Measurements from ENCODE around the gene CAMTA1.

DNA sequence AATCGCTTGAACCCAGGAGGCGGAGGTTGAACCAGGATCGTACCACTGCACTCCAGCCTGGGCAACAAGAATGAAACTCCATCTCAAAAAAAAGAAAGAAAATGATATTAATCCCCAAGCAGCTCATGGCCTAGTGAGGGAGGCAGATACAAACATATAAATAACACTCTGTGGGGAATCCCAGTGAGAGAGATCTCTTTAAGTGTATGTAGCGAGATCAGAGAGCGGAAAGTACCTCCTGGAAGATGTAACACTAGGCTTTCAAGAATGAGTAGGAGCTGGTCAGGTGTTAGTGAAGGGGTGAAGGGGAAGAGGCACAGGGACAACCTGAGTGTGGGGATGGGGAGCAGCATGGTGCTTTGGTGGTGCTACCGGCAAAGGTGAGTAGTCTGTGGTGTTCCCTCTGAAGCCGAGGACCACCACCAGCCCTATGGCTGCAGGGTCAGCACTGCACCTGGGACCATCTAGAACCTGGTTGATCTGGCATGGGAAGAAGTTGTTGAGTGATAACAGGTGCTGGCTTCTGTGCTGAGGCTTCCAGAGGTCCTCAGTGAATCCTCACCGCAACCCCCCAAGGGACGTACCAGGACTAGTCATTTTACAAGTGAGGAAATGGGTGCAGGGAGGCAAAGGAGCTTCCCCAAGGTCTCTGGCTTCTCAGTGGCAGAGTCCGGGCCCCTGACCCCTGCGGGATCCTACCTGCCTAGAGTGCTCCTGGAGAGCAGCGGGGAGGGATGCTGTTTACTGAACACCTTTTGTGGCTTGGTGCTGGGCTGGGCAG lies 618.2 kb downstream of the CAMTA1 start:
- no peak for TF ChIP-seq SIN3A (IDR thresholded peaks at IDR 0.05; ENCODE audit: low read depth)
- TF ChIP-seq POLR2A (IDR thresholded peaks at IDR 0.05; ENCODE audit: borderline replicate concordance, extremely low read depth, insufficient read depth, insufficient read length): no peak
- no peak for TF ChIP-seq CEBPB (IDR thresholded peaks at IDR 0.05; ENCODE audit: low read depth)
- no peak for TF ChIP-seq ELF1 (IDR thresholded peaks at IDR 0.05; ENCODE audit: borderline replicate concordance, low read depth)
- no peak for TF ChIP-seq EZH2phosphoT487 (IDR thresholded peaks at IDR 0.05; ENCODE audit: borderline replicate concordance)
- no peak for TF ChIP-seq CTCF (IDR thresholded peaks at IDR 0.05 in 2 of 3, conservative IDR thresholded peaks at IDR 0.05 in 1 of 3; ENCODE audit: borderline replicate concordance in 1 of 3, insufficient read depth in 1 of 3, low read depth in 2 of 3, low read length in 2 of 3)
- no peak for TF ChIP-seq MAX (IDR thresholded peaks at IDR 0.05)

Measured in HCT116 (cell line).